ENCODE measurements around the gene LCOR. TPM values are rescaled to one million over a fixed set of nuclear protein-coding genes. Genes with fewer than 3 reads are reported as not detected.

The LCOR gene
- total RNA-seq, 1 experiment from 2014 or later: 42.1 TPM

- Histone ChIP-seq H3K56ac (ENCODE audit: insufficient read length, low read depth, low read length) (no peak overlapping the region), H3K27ac (ENCODE audit: insufficient read length, low read depth, low read length) (no peak overlapping the region), H4K91ac (ENCODE audit: insufficient read length, low read depth, low read length) (no peak overlapping the region), H3K79me2 (ENCODE audit: insufficient read depth, low read length) (peaks cover 26% of the 10 kb centered on the region; the same call in 1 of the 2 replicates), H3K27me3 (ENCODE audit: insufficient read depth, low read length) (no peaks in the 10 kb centered on the region), H2BK5ac (ENCODE audit: insufficient read length, low read length) (no peak overlapping the region), H3K9ac (ENCODE audit: extremely low read depth, insufficient read length, low read length) (no peak overlapping the region), H3K14ac (ENCODE audit: insufficient read depth, low read length) (no peak overlapping the region), H3T11ph (ENCODE audit: low read length) (no peak overlapping the region), H4K5ac (ENCODE audit: insufficient read length, low read depth, low read length) (no peak overlapping the region), H4K8ac (replicated peaks; ENCODE audit: insufficient read length, low read depth, low read length) (no peak overlapping the region), H3K9me3 (ENCODE audit: control insufficient read depth, low read depth, low read length) (no peaks in the 10 kb centered on the region), H3K4me2 (ENCODE audit: insufficient read depth, insufficient read length, low read length) (no peak overlapping the region), H2BK120ac (ENCODE audit: low read depth, low read length, poor library complexity, severe bottlenecking) (no peak overlapping the region), H3K4ac (ENCODE audit: low read depth, low read length) (no peak overlapping the region), H3K18ac (ENCODE audit: insufficient read length, low read depth, low read length) (no peak overlapping the region), H2BK12ac (ENCODE audit: insufficient read length, low read depth, low read length) (no peak overlapping the region), H4K20me1 (ENCODE audit: control insufficient read depth, insufficient read depth, insufficient read length) (no peaks in the 10 kb centered on the region), H2AFZ (ENCODE audit: low read length) (no peak overlapping the region), H3K23me2 (ENCODE audit: insufficient read length, low read depth, low read length, poor library complexity, severe bottlenecking) (no peaks in the 10 kb centered on the region), H2BK20ac (ENCODE audit: low read depth, low read length, poor library complexity, severe bottlenecking) (no peak overlapping the region), H3K4me1 (ENCODE audit: insufficient read depth, low read length) (peaks cover 5% of the 10 kb centered on the region; the same call in 1 of the 2 replicates), H3K79me1 (ENCODE audit: insufficient read depth, low read depth, low read length, poor library complexity, severe bottlenecking) (peaks cover 5% of the 10 kb centered on the region), H2AK5ac (ENCODE audit: insufficient read length, low read length) (no peak overlapping the region), H2BK15ac (ENCODE audit: low read depth, low read length) (no peak overlapping the region), H3K23ac (ENCODE audit: insufficient read length, low read depth, low read length) (no peak overlapping the region)
- Mint-ChIP-seq H3K36me3 (ENCODE audit: insufficient read depth in 1 of 3, low read depth in 3 of 3) (peaks cover 2 to 6% (median 4%) of the 10 kb centered on the region in 3 experiments; a peak in 4 of 7 replicates), H3K9me3 (no peaks in the 10 kb centered on the region), H3K4me3 (no peak overlapping the region), H3K27me3 (ENCODE audit: low read depth) (no peaks in the 10 kb centered on the region), H3K27ac (0 out of 7 replicates have a peak overlapping the region, but pooled peaks of 1 of the 3 experiments have one; percentile 10), H3K4me1 (peaks cover 19 to 22% of the 10 kb centered on the region in 2 experiments)
- 100% methylated on average over 3 of the region's 6 CpGs for WGBS (ENCODE audit: extremely low coverage, insufficient read length, low lambda C conversion rate)
- no peak for TF ChIP-seq CTCF (conservative IDR thresholded peaks at IDR 0.05)
- DNase-seq: no peak
Measured at GRCh38 chr10:96851281-96851680, 19.2 kb downstream of the LCOR start.

All from H9 (cell line).